HepG2 (cell line): ENCODE data around the gene RGS19. TPM values are rescaled to one million over a fixed set of nuclear protein-coding genes. Genes with fewer than 3 reads are reported as not detected.

Experiments
- FOSL2 ChIP-seq: sonication (generic); formaldehyde crosslinking; IDR thresholded peaks from 2 replicates; pipeline ENCODE4 v1.4.0; 2020; ENCODE audit warnings: missing genetic modification reagents
- FOXA1 ChIP-seq, 2 experiments: fragments of 450-650 bp in 1 of 2; sonication (generic) in 1 of 2; formaldehyde crosslinking in 1 of 2; IDR thresholded peaks; 2 replicates each; pipeline versions ENCODE4 v1.4.0 to v1.6.1; 2016 to 2020; ENCODE audit warnings: missing genetic modification reagents in 1 of 2
- GFI1 ChIP-seq: sonication (generic); formaldehyde crosslinking; IDR thresholded peaks from 2 replicates; pipeline ENCODE4 v1.5.0; 2020; ENCODE audit warnings: missing genetic modification reagents, mild to moderate bottlenecking, borderline replicate concordance
- HMG20A ChIP-seq: IDR thresholded peaks from 2 replicates; pipeline ENCODE4 v1.6.1; 2016; ENCODE audit warnings: borderline replicate concordance
- MATR3 ChIP-seq: sonication (generic); formaldehyde crosslinking; IDR thresholded peaks from 2 replicates; pipeline ENCODE4 v1.4.0; 2020; ENCODE audit warnings: missing genetic modification reagents
- NCOR1 ChIP-seq: fragments of 200-600 bp; sonication (generic); IDR thresholded peaks from 2 replicates; pipeline ENCODE4 v1.7.0; 2017; ENCODE audit warnings: antibody characterized with exemption, low read length, borderline replicate concordance
- PCBP1 ChIP-seq: fragments of 200-400 bp; formaldehyde crosslinking; IDR thresholded peaks from 2 replicates; pipeline ENCODE4 v1.6.1; 2017; ENCODE audit warnings: mild to moderate bottlenecking, low read depth, low read length, borderline replicate concordance
- PRPF4 ChIP-seq: fragments of 200-400 bp; formaldehyde crosslinking; IDR thresholded peaks from 2 replicates; pipeline ENCODE4 v1.6.1; 2016; ENCODE audit warnings: low read length, low read depth; ENCODE audit not compliant: poor library complexity, severe bottlenecking
- PTBP1 ChIP-seq: fragments of 200-400 bp; formaldehyde crosslinking; IDR thresholded peaks from 2 replicates; pipeline ENCODE4 v1.6.1; 2018; ENCODE audit warnings: low read length, low read depth; ENCODE audit not compliant: poor library complexity, severe bottlenecking
- RFXANK ChIP-seq: IDR thresholded peaks from 2 replicates; pipeline ENCODE4 v1.6.1; 2016
- SRSF4 ChIP-seq: fragments of 200-400 bp; formaldehyde crosslinking; IDR thresholded peaks from one replicate; pipeline ENCODE4 v1.6.1; 2018; ENCODE audit warnings: mild to moderate bottlenecking, low read depth, low read length, moderate library complexity; ENCODE audit not compliant: poor library complexity, severe bottlenecking
- SSRP1 ChIP-seq: IDR thresholded peaks from 2 replicates; pipeline ENCODE4 v1.6.1; 2016; ENCODE audit warnings: control low read depth
- STAT5B ChIP-seq: sonication (generic); formaldehyde crosslinking; IDR thresholded peaks from 2 replicates; pipeline ENCODE4 v1.4.0; 2020; ENCODE audit warnings: missing genetic modification reagents
- TCF7 ChIP-seq: sonication (generic); IDR thresholded peaks from 2 replicates; pipeline ENCODE4 v1.6.1; 2016; ENCODE audit warnings: antibody characterized with exemption, low read depth
- THAP11 ChIP-seq: IDR thresholded peaks from 2 replicates; pipeline ENCODE4 v1.6.1; 2016; ENCODE audit warnings: missing biosample characterization, missing genetic modification reagents
- THYN1 ChIP-seq: sonication (generic); formaldehyde crosslinking; IDR thresholded peaks from 2 replicates; pipeline ENCODE4 v1.8.1; 2023; ENCODE audit warnings: low read depth, mild to moderate bottlenecking, moderate library complexity, missing genetic modification reagents, borderline replicate concordance
- TIGD3 ChIP-seq: sonication (generic); formaldehyde crosslinking; IDR thresholded peaks from 2 replicates; pipeline ENCODE4 v1.5.1; 2020; ENCODE audit warnings: mild to moderate bottlenecking, missing genetic modification reagents, borderline replicate concordance
- U2AF1 ChIP-seq: fragments of 200-400 bp; formaldehyde crosslinking; optimal IDR thresholded peaks from 2 replicates; pipeline ENCODE3; 2017; ENCODE audit warnings: mild to moderate bottlenecking, low read depth, low read length
- ZBTB8A ChIP-seq: sonication (generic); formaldehyde crosslinking; IDR thresholded peaks from 2 replicates; pipeline ENCODE4 v1.4.0; 2020; ENCODE audit warnings: mild to moderate bottlenecking, low read depth, missing genetic modification reagents, borderline replicate concordance
- ZNF224 ChIP-seq: sonication (generic); formaldehyde crosslinking; IDR thresholded peaks from 2 replicates; pipeline ENCODE4 v1.5.0; 2020; ENCODE audit warnings: mild to moderate bottlenecking, missing genetic modification reagents
- polyA plus RNA-seq, 8 experiments: library from polyadenylated mRNA; depleted of rRNA in 3 of 8; stranded (reverse) in 7 of 8; unstranded in 1 of 8; fragments of >200 nt; fragmentation: Illumina TruSeq in 4 of 8; extraction: Trizol in 4 of 8; gene quantifications; 2 replicates each; pipeline versions ENCODE4 v1.2.1 to v1.2.3, GENCODE V29; 2011 to 2016; ENCODE audit warnings: low read depth in 4 of 8, missing spikeins in 1 of 8, mixed read lengths in 1 of 8; ENCODE audit not compliant: insufficient read depth in 1 of 8
- total RNA-seq, 5 experiments: library from RNA; depleted of rRNA; stranded (reverse); fragments of >200 nt; fragmentation: Illumina TruSeq; extraction: Trizol; gene quantifications; 2 replicates each; pipeline ENCODE4 v1.2.3, GENCODE V29; 2016; ENCODE audit warnings: low read depth in 1 of 5
- TF ChIP-seq, protein P1 (sequence below): sonication (generic); formaldehyde crosslinking; IDR thresholded peaks from 2 replicates; pipeline ENCODE4 v1.4.0; 2020; ENCODE audit warnings: low read depth, mild to moderate bottlenecking, missing genetic modification reagents
- TF ChIP-seq, protein P2 (sequence below): sonication (generic); formaldehyde crosslinking; IDR thresholded peaks from 2 replicates; pipeline ENCODE4 v1.4.0; 2020; ENCODE audit warnings: mild to moderate bottlenecking, missing genetic modification reagents, borderline replicate concordance
- TF ChIP-seq, protein P3 (sequence below): sonication (generic); formaldehyde crosslinking; IDR thresholded peaks from 2 replicates; pipeline ENCODE4 v1.8.0; 2022; ENCODE audit warnings: mild to moderate bottlenecking, missing genetic modification reagents, borderline replicate concordance
- TF ChIP-seq, protein P4 (sequence below): sonication (generic); formaldehyde crosslinking; IDR thresholded peaks from 2 replicates; pipeline ENCODE4 v1.5.0; 2020; ENCODE audit warnings: missing genetic modification reagents

Gene RGS19
- total and polyA plus RNA-seq, 2 of the 13 experiments (the other 11 are each of a cell fraction or from before 2014, with no cell fraction given): 10.7 to 11.9 TPM

- TF ChIP-seq ZBTB8A (CRISPR knock-in tag) (no peak), SRSF4 (no peak), THAP11 (no peak), PRPF4 (no peak), FOXA1 (IDR thresholded peaks at IDR 0.05) (no peak), FOXA1 (CRISPR knock-in tag; IDR thresholded peaks at IDR 0.05) (no peak), ZNF224 (peak; percentile 58; the same call in 1 of the 2 replicates), PCBP1 (no peak), TIGD3 (CRISPR knock-in tag) (no peak), STAT5B (CRISPR knock-in tag) (no peak), GFI1 (CRISPR knock-in tag) (peak; percentile 32; the same call in 1 of the 2 replicates), MATR3 (CRISPR knock-in tag) (no peak), THYN1 (CRISPR knock-in tag) (no peak), PTBP1 (no peak), NCOR1 (no peak), SSRP1 (CRISPR knock-in tag) (no peak), FOSL2 (CRISPR knock-in tag) (no peak), U2AF1 (peak; percentile 28), HMG20A (CRISPR knock-in tag) (no peak), RFXANK (CRISPR knock-in tag) (no peak), TCF7 (no peak)
- TF ChIP-seq, protein P1, sequence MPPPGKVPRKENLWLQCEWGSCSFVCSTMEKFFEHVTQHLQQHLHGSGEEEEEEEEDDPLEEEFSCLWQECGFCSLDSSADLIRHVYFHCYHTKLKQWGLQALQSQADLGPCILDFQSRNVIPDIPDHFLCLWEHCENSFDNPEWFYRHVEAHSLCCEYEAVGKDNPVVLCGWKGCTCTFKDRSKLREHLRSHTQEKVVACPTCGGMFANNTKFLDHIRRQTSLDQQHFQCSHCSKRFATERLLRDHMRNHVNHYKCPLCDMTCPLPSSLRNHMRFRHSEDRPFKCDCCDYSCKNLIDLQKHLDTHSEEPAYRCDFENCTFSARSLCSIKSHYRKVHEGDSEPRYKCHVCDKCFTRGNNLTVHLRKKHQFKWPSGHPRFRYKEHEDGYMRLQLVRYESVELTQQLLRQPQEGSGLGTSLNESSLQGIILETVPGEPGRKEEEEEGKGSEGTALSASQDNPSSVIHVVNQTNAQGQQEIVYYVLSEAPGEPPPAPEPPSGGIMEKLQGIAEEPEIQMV (CRISPR knock-in tag): no peak
- TF ChIP-seq, protein P2, sequence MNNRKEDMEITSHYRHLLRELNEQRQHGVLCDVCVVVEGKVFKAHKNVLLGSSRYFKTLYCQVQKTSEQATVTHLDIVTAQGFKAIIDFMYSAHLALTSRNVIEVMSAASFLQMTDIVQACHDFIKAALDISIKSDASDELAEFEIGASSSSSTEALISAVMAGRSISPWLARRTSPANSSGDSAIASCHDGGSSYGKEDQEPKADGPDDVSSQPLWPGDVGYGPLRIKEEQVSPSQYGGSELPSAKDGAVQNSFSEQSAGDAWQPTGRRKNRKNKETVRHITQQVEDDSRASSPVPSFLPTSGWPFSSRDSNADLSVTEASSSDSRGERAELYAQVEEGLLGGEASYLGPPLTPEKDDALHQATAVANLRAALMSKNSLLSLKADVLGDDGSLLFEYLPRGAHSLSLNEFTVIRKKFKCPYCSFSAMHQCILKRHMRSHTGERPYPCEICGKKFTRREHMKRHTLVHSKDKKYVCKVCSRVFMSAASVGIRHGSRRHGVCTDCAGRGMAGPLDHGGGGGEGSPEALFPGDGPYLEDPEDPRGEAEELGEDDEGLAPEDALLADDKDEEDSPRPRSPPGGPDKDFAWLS (CRISPR knock-in tag): no peak
- TF ChIP-seq, protein P3, sequence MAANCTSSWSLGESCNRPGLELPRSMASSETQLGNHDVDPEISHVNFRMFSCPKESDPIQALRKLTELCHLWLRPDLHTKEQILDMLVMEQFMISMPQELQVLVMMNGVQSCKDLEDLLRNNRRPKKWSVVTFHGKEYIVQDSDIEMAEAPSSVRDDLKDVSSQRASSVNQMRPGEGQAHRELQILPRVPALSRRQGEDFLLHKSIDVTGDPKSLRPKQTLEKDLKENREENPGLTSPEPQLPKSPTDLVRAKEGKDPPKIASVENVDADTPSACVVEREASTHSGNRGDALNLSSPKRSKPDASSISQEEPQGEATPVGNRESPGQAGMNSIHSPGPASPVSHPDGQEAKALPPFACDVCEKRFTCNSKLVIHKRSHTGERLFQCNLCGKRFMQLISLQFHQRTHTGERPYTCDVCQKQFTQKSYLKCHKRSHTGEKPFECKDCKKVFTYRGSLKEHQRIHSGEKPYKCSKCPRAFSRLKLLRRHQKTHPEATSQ (CRISPR knock-in tag): no peak
- TF ChIP-seq, protein P4, sequence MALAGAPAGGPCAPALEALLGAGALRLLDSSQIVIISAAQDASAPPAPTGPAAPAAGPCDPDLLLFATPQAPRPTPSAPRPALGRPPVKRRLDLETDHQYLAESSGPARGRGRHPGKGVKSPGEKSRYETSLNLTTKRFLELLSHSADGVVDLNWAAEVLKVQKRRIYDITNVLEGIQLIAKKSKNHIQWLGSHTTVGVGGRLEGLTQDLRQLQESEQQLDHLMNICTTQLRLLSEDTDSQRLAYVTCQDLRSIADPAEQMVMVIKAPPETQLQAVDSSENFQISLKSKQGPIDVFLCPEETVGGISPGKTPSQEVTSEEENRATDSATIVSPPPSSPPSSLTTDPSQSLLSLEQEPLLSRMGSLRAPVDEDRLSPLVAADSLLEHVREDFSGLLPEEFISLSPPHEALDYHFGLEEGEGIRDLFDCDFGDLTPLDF: no peak
Measured at GRCh38 chr20:64055396-64055892, 23.9 kb downstream of the RGS19 start (continued).
